GM19455 (cell line): ENCODE results near the gene UHRF1.
"Not testable (repeated sequence)": the region's sequence is repeated elsewhere in the genome, so short reads cannot be mapped to it uniquely, and the experiment has no call there.

Experiments used
- ATAC-seq: cut with Tn5 transposase; IDR thresholded peaks from one replicate; pipeline ENCODE4 v1.9.1; 2021; ENCODE audit not compliant: unreplicated experiment

UHRF1 gene

GRCh38 chr19:4897146-4897545, 12.2 kb upstream of the UHRF1 start:
- no peak for ATAC-seq

GRCh38 chr19:4900879-4901278, 8.4 kb upstream of the UHRF1 start:
- not testable (repeated sequence) for ATAC-seq

GRCh38 chr19:4902796-4903195, 6.5 kb upstream of the UHRF1 start, which contains the start of gene ARRDC5:
TSS of gene ARRDC5 (minus strand) at chr19:4902896. CDS start at chr19:4902825, 71 bp downstream.
- ATAC-seq: no peak

- no peak for ATAC-seq
Measured at GRCh38 chr19:4904481-4904880, 4.8 kb upstream of the UHRF1 start.

- ATAC-seq: no peak
Measured at GRCh38 chr19:4906963-4907362, 2.3 kb upstream of the UHRF1 start.

GRCh38 chr19:4908360-4908759, 941 bp upstream of the UHRF1 start:
- no peak for ATAC-seq

- ATAC-seq: no peak
Measured at GRCh38 chr19:4908781-4909155, 533 bp upstream of the UHRF1 start.

- ATAC-seq: peak; percentile 70
Measured at GRCh38 chr19:4909897-4910593, 744 bp downstream of the UHRF1 start.

- no peak for ATAC-seq
Measured at GRCh38 chr19:4910594-4911281, 1.4 kb downstream of the UHRF1 start.

GRCh38 chr19:4911314-4911713, 2.0 kb downstream of the UHRF1 start:
- ATAC-seq: no peak

GRCh38 chr19:4911786-4912672, 2.7 kb downstream of the UHRF1 start:
- no peak for ATAC-seq

- no peak for ATAC-seq
Measured at GRCh38 chr19:4913996-4914735, 4.9 kb downstream of the UHRF1 start.

GRCh38 chr19:4914736-4915501, 5.6 kb downstream of the UHRF1 start:
- ATAC-seq: no peak

- no peak for ATAC-seq
Measured at GRCh38 chr19:4916292-4917082, 7.2 kb downstream of the UHRF1 start.

GRCh38 chr19:4922530-4923275, 13.4 kb downstream of the UHRF1 start:
- ATAC-seq: no peak

- no peak for ATAC-seq
Measured at GRCh38 chr19:4923276-4923747, 14.0 kb downstream of the UHRF1 start.

- ATAC-seq: no peak
Measured at GRCh38 chr19:4929186-4929585, 19.9 kb downstream of the UHRF1 start.

GRCh38 chr19:4930664-4931063, 21.4 kb downstream of the UHRF1 start:
- no peak for ATAC-seq

GRCh38 chr19:4932711-4933110, 23.4 kb downstream of the UHRF1 start:
- no peak for ATAC-seq
